ENCODE measurements around the gene PSMD12.

GRCh38 chr17:67322042-67322787, 44.2 kb downstream of the PSMD12 start:
- TF ChIP-seq, protein P1, sequence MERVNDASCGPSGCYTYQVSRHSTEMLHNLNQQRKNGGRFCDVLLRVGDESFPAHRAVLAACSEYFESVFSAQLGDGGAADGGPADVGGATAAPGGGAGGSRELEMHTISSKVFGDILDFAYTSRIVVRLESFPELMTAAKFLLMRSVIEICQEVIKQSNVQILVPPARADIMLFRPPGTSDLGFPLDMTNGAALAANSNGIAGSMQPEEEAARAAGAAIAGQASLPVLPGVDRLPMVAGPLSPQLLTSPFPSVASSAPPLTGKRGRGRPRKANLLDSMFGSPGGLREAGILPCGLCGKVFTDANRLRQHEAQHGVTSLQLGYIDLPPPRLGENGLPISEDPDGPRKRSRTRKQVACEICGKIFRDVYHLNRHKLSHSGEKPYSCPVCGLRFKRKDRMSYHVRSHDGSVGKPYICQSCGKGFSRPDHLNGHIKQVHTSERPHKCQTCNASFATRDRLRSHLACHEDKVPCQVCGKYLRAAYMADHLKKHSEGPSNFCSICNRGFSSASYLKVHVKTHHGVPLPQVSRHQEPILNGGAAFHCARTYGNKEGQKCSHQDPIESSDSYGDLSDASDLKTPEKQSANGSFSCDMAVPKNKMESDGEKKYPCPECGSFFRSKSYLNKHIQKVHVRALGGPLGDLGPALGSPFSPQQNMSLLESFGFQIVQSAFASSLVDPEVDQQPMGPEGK (CRISPR knock-in tag; IDR thresholded peaks at IDR 0.05; ENCODE audit: borderline replicate concordance) = no peak
- TF ChIP-seq GATAD2B (IDR thresholded peaks at IDR 0.05; ENCODE audit: borderline replicate concordance) (no peak), MTF1 (CRISPR knock-in tag; IDR thresholded peaks at IDR 0.05; ENCODE audit: borderline replicate concordance) (no peak), ESRRA (IDR thresholded peaks at IDR 0.05; ENCODE audit: borderline replicate concordance, low read depth) (no peak), MAZ (CRISPR knock-in tag; conservative IDR thresholded peaks at IDR 0.05 in 1 of 2, IDR thresholded peaks at IDR 0.05 in 1 of 2) (no peak), ELK1 (CRISPR knock-in tag; IDR thresholded peaks at IDR 0.05) (no peak), SMAD4 (CRISPR knock-in tag; conservative IDR thresholded peaks at IDR 0.05) (no peak), ZBED1 (IDR thresholded peaks at IDR 0.05) (no peak), YY1 (IDR thresholded peaks at IDR 0.05; ENCODE audit: borderline replicate concordance in 1 of 3, control insufficient read depth in 1 of 3, extremely low read depth in 1 of 3, insufficient read depth in 3 of 3, insufficient read length in 1 of 3, insufficient replicate concordance in 2 of 3, low read depth in 1 of 3, low read length in 2 of 3) (no peak), ZNF121 (CRISPR knock-in tag; conservative IDR thresholded peaks at IDR 0.05) (no peak), CREB3 (tag; conservative IDR thresholded peaks at IDR 0.05; ENCODE audit: low read depth) (no peak), ZNF143 (CRISPR knock-in tag; IDR thresholded peaks at IDR 0.05) (no peak)
- TF ChIP-seq, protein P2, sequence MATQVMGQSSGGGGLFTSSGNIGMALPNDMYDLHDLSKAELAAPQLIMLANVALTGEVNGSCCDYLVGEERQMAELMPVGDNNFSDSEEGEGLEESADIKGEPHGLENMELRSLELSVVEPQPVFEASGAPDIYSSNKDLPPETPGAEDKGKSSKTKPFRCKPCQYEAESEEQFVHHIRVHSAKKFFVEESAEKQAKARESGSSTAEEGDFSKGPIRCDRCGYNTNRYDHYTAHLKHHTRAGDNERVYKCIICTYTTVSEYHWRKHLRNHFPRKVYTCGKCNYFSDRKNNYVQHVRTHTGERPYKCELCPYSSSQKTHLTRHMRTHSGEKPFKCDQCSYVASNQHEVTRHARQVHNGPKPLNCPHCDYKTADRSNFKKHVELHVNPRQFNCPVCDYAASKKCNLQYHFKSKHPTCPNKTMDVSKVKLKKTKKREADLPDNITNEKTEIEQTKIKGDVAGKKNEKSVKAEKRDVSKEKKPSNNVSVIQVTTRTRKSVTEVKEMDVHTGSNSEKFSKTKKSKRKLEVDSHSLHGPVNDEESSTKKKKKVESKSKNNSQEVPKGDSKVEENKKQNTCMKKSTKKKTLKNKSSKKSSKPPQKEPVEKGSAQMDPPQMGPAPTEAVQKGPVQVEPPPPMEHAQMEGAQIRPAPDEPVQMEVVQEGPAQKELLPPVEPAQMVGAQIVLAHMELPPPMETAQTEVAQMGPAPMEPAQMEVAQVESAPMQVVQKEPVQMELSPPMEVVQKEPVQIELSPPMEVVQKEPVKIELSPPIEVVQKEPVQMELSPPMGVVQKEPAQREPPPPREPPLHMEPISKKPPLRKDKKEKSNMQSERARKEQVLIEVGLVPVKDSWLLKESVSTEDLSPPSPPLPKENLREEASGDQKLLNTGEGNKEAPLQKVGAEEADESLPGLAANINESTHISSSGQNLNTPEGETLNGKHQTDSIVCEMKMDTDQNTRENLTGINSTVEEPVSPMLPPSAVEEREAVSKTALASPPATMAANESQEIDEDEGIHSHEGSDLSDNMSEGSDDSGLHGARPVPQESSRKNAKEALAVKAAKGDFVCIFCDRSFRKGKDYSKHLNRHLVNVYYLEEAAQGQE (IDR thresholded peaks at IDR 0.05; ENCODE audit: borderline replicate concordance) = no peak
- TF ChIP-seq, protein P2 (CRISPR knock-in tag; IDR thresholded peaks at IDR 0.05; ENCODE audit: low read depth) = no peak
- TF ChIP-seq, protein P3, sequence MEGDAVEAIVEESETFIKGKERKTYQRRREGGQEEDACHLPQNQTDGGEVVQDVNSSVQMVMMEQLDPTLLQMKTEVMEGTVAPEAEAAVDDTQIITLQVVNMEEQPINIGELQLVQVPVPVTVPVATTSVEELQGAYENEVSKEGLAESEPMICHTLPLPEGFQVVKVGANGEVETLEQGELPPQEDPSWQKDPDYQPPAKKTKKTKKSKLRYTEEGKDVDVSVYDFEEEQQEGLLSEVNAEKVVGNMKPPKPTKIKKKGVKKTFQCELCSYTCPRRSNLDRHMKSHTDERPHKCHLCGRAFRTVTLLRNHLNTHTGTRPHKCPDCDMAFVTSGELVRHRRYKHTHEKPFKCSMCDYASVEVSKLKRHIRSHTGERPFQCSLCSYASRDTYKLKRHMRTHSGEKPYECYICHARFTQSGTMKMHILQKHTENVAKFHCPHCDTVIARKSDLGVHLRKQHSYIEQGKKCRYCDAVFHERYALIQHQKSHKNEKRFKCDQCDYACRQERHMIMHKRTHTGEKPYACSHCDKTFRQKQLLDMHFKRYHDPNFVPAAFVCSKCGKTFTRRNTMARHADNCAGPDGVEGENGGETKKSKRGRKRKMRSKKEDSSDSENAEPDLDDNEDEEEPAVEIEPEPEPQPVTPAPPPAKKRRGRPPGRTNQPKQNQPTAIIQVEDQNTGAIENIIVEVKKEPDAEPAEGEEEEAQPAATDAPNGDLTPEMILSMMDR (IDR thresholded peaks at IDR 0.05 in 2 of 3, conservative IDR thresholded peaks at IDR 0.05 in 1 of 3; ENCODE audit: insufficient read depth in 2 of 3, low read depth in 1 of 3, low read length in 3 of 3) = no peak

Measured in K562 (cell line).